Stimulated activated CD4-positive, alpha-beta T cell treated with anti-CD3 and anti-CD28 coated beads, Interleukin-15, amount 100 ng/mL, for 24 hours (primary cell): Measurements from ENCODE around the gene DNAJC13.
"Not testable (repeated sequence)": the region's sequence is repeated elsewhere in the genome, so short reads cannot be mapped to it uniquely, and the experiment has no call there.

Experiments
- DNase-seq: peaks from one replicate; pipeline ENCODE4 v3.0.0-alpha.2; 2020

DNAJC13 gene

DNA sequence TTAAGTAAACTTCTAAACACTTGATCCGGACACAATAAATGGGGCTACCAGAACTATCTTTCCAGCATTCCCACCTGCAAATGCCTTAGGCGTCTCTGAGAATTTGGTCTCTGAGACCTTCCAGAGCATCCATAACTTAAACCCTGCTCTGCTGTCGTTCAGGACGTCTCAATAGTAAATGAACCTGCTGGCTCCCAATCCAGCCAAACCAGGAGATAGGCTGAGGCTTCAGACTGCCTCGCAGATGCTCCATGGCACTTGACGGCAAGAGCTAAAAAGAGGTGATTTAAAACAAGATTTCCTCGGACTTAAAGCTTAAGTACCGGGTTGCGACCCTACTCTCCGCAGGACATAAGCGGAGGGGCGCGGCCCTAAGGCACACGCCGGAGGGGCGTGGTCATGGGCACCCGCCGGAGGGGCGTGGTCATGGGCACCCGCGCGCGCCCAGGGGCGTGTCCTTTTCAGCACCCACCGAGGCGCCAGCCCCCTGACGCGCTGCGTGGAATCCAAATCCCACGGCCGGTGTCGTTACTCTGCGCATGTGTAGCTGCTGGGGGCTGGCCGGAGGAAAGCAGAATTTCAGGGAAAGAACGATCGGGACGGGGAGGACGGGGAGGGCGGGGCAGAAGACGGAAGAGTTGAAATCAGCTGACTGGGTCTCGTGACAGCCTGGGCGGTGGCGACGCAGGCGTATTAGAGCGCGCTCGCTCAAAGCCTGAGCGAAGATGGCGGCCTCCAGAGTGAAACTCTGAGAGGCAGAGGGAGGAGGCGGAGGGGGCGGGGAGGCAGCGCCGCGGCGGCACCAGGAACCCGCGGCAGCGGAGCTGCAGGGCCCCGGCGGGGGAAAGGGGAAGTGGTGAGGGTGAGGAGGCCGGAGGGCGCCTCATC lies at the start of gene DNAJC13:
Gene DNAJC13 (plus strand): TSS at position 696 of the 888 bp plus-strand sequence. CDS start 17,049 bp downstream, outside the sequence.
- peak; percentile 92 for DNase-seq

GRCh38 chr3:132368515-132368914 lies 48.8 kb upstream of the DNAJC13 start:
- no peak for DNase-seq

DNA sequence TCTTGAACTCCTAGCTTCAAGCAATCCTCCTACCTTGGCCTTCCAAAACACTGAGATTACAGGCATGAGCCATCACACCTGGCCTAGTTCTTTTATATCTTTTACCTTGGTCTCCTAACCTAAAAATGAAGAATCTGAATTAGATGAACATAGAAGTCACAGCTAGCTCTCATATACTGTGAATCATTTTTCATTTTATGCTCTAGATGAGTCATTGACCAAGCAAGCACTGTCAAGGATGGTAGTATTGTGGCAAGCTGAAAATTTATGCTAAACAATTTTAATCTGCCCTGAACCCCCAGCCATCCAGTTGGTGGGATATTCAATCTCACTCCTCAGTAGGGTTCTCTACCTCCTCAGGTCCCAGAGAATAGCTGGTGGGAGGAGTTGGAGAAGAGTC lies 48.3 kb upstream of the DNAJC13 start:
- DNase-seq: no peak

- not testable (repeated sequence) for DNase-seq
These were observed 40.4 kb upstream of the DNAJC13 start for GRCh38 chr3:132376945-132377354.

- DNase-seq: no peak
These were observed 39.1 kb upstream of the DNAJC13 start for GRCh38 chr3:132378048-132378762.

- DNase-seq: no peak
These were observed 38.5 kb upstream of the DNAJC13 start for GRCh38 chr3:132378846-132379245.

GRCh38 chr3:132380920-132381319 lies 36.4 kb upstream of the DNAJC13 start:
- no peak for DNase-seq

DNA sequence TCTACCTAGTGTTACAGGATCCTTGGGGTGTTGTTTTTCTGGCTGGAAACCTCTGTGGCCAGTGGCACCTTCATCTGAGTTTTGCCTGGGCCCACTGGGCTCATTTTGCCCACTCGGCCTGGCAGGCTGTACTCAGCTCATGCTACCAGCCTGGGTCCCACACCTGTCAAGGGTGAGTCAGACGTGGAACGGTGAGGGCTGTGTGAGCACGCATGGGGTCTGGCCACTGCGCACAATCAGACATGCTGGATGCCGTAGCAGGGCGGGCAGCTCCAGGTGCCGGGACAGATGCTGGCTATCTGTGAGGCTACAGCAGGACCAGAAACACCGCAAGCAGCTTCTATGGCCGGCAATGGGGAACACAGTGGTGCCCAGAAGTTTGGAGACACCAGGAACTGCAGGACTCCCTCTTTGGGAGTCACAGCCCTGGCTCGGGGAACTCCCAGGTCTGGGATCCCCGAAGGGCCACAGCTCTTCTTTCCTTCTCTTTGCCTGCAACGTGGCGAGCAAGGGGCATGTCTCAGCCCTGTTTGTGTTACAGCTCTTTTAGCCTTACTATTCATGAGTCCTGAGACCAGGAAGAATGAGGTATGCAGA lies 35.9 kb upstream of the DNAJC13 start:
- no peak for DNase-seq

- DNase-seq: no peak
These were observed 35.0 kb upstream of the DNAJC13 start for GRCh38 chr3:132382267-132382666.

GRCh38 chr3:132382688-132383194 lies 34.6 kb upstream of the DNAJC13 start:
- DNase-seq: no peak

GRCh38 chr3:132386259-132386658 lies 31.0 kb upstream of the DNAJC13 start:
- DNase-seq: no peak

DNA sequence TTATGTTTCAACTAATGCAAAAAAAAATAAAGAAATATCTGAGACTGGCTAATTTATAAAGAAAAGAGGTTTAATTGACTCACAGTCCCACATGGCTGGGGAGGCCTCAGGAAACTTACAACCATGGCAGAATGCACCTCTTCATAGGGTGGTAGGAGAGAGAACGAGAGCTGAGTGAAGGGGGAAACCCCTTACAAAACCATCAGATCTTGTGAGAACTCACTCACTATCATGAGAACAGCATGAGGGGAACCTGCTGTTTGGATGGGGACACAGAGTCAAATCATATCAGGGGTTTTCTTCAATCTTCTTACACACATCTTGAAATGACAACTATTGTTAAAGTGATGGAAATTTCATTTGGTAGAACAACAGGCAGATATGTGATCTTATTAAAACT lies 24.6 kb upstream of the DNAJC13 start:
- not testable (repeated sequence) for DNase-seq

DNA sequence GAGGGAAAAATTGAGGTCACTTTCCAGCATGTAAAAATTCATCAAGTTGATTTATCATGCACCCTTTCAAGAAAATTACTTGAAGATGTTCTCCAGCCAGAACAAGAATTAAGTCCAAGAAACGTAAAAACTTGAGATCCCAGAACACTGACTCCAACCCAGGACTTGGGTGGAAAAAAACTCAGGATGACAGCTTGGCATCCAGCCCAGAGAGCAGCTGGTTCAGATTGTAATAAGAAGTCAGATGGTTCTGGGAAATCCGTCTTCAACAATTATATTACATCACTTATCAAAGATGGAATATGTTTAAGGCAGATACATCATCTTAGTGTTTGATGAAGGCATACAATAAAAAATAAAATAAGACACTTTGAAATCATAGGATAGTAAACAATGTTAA lies 23.0 kb upstream of the DNAJC13 start:
- no peak for DNase-seq

DNA sequence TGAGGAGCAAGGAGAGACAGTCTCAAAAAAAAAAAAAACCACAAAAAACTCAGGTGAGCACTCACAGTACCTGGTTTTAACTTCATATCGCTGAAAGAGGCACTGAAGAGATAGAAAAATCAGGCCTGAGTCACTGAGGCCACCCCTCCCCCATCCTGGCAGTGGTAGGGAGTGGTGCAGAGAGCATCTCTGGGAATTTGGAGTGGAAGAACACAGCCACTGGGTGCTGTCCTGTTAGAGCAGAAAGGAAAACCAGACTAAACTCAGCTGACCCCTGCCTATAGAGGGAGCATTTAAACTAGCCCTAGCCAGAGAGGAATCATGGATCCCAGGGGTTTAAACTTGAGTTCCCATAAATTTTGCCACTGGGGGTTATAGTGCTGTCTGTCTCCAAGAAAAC lies 22.2 kb upstream of the DNAJC13 start:
- DNase-seq: no peak

DNA sequence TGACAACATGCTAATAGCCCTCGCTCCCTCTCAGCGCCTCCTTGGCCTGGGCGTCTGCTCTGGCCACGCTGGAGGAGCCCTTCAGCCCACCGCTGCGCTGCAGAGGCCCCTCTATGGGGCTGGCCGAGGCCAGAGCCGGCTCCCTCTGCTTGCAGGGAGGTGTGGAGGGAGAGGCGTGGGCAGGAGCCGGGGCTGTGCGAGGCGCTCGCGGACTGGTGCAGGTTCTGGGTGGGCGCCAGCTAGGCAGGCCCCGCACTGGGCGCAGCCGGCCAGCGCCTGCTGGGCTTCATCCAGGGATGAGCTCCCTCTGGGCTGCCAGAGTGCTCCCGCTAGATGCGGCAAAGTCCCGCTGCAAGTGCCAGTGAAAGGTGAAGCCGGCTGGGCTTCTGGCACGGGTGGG lies 21.0 kb upstream of the DNAJC13 start:
- DNase-seq: no peak

GRCh38 chr3:132396776-132397175 lies 20.5 kb upstream of the DNAJC13 start:
- not testable (repeated sequence) for DNase-seq

DNA sequence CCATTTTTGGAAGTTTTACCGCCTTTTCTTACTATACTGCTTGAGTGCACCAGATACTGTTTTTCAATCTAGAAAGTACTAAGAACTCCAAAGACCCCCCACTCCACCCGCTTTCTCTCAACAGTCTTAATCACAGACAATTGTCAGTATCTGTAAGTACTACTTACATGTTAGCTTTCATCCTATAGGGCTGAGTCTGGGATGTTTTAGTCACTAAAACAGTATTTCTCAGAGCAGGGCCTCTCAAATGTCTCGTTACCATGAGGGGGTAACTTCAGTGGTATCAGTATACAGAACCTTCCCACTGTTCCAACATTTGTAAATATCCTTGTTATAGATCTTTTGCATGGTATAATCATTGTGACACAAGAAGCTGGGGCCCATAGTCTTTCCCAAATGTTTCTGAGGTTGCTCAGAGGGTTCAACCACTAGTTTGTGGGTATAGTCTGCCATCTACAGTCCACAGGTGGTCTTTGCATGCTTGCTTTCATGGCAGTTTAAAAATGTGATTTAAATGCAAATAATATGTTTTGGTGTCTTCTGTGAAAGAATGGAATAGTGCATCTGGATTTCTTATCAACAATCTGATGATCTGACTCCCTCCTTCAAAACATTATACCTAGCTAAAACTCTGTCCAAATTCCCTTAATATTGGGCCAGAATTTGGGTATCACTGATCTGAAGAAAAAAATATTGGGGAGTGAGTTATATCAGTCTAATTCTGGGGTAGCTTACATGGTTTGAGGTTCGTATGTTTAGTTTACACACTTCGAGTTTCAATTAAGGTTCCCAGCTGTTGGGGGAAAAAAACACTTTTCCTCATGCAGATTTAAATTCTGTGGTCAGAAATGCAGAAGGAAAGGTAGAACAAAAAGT lies 18.0 kb upstream of the DNAJC13 start:
- DNase-seq: peak; percentile 32

- no peak for DNase-seq
These were observed 16.0 kb upstream of the DNAJC13 start for GRCh38 chr3:132401255-132401654.

DNA sequence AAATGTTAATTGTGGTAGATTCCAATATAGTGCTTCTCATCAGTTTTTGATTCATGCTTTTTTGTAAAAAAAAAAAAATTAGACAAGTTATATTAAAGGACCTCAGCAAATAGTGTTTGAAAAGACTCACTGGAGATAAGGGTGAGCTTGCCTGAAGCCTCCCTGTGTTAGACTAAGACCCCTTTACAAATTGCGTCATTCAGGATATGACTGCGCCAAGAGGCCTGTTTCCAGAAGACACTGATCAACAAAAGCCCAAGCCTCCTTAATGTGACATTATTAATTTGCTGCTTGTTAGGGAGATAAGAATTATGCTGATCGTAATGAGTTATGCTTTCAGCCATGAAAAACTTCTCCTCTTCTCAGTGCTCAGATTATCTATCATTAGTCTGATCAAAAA lies 13.0 kb upstream of the DNAJC13 start:
- no peak for DNase-seq

DNA sequence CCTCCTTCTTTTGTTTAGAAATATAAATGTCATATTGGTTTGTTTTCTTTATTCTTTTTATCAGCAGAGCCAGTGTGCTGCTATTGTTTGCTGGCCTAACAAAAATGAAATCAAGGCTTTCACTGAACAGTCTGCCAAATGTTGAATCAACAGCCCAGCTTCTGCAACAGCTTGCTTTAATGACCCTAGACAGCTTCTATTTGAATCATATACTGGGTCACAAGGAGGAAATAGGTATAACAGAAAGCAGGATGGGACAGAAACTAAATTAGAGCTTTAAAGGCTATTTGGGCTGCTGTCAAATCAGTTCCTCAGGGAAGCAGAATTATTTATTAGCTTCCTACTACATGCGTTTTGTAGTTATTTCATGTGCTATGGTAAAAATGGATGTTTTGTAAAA lies 12.1 kb upstream of the DNAJC13 start:
- no peak for DNase-seq

DNA sequence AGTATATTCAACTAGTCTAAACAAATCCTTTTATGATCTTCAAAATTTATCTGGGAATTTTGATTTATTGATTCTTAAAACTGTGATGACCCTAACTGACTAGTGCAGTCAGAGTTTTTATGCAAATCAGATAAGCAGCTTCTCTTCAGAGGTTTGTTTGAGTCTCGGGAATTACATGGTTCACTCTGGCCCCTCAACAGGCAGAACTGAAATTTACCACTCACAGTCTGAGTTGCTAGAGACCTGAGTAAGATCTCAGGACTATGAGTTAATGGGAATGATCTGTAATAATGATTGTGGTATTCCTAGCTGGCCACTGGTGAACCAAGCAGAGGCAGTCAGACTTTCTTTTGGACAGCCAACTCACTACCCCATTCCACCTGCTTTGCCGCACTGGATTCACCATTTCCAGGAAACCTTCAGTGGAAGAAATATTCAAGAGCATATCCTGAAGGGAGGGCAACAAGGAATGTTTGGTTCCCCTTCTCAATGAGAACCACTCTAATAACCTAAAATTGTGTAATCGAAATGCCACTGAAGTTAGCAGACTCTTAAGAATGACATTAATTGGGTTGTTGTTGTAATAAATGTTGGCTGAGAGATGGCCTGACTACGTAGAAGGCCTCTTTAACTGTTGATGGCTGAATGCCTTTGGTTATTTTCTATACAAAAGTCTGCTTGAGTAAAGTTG lies 11.5 kb upstream of the DNAJC13 start:
- no peak for DNase-seq

GRCh38 chr3:132406587-132406986 lies 10.7 kb upstream of the DNAJC13 start:
- DNase-seq: no peak
